Upper lobe of left lung (tissue), 6 donors: ENCODE measurements around the gene MAPK12. TPM values are rescaled to one million over a fixed set of nuclear protein-coding genes. Genes with fewer than 3 reads are reported as not detected.

Source experiments
- ATAC-seq, 2 donors: fragments of 200-7000 bp; cut with Tn5 transposase; one replicate each; pipeline ENCODE4 v1.9.1; 2022; ENCODE audit warnings: mild to moderate bottlenecking in 2 of 2, moderate library complexity in 2 of 2; ENCODE audit not compliant: low FRiP score in 2 of 2
- DNase-seq, 2 donors: peaks; one replicate each; pipeline ENCODE4 v3.0.0-alpha.2; 2019 to 2020
- H3K27ac ChIP-seq, 4 donors: fragments of 200-600 bp; sonication (generic); one replicate each; pipeline ENCODE4 v1.5.1; 2016 to 2019
- H3K27me3 ChIP-seq, 4 donors: fragments of 200-600 bp; sonication (generic); one replicate each; pipeline ENCODE4 v1.5.1; 2017 to 2019
- H3K36me3 ChIP-seq, 4 donors: fragments of 200-600 bp; sonication (generic); one replicate each; pipeline ENCODE4 v1.5.1; 2016 to 2019
- H3K4me1 ChIP-seq, 4 donors: fragments of 200-600 bp; sonication (generic); one replicate each; pipeline ENCODE4 v1.5.1; 2018 to 2019
- H3K4me3 ChIP-seq, 4 donors: fragments of 200-600 bp; sonication (generic); one replicate each; pipeline ENCODE4 v1.5.1; 2017 to 2019; ENCODE audit warnings: mild to moderate bottlenecking in 2 of 4, moderate library complexity in 1 of 4
- H3K9me3 ChIP-seq, 4 donors: fragments of 200-600 bp; sonication (generic); one replicate each; pipeline ENCODE4 v1.5.1; 2018 to 2019
- EP300 ChIP-seq, 4 donors: sonication (generic); formaldehyde crosslinking; IDR thresholded peaks; one replicate each; pipeline ENCODE4 v1.5.1; 2017; ENCODE audit warnings: antibody characterized with exemption in 4 of 4, control low read depth in 2 of 4
- POLR2A ChIP-seq, 4 donors: fragments of 450-650 bp; IDR thresholded peaks; one replicate each; pipeline ENCODE4 v1.5.1; 2016 to 2017; ENCODE audit warnings: antibody characterized with exemption in 4 of 4, mild to moderate bottlenecking in 2 of 4
- POLR2AphosphoS5 ChIP-seq, 2 donors: sonication (generic); formaldehyde crosslinking; IDR thresholded peaks; one replicate each; pipeline ENCODE4 v1.5.1; 2017; ENCODE audit warnings: antibody characterized with exemption in 2 of 2
- WGBS, 2 donors: methylation state at CpG; one replicate each; pipeline ENCODE4 v1.1.5; 2017 to 2018; 5-methylcytosine and 5-hydroxymethylcytosine counted together
- total RNA-seq, 6 donors: library from RNA; depleted of rRNA in 4 of 6; stranded (reverse); fragments of >200 nt in 4 of 6; gene quantifications; one replicate each; pipeline versions ENCODE4 v1.1.0 to v1.2.1, GENCODE V29; 2016 to 2021
- TF ChIP-seq, protein P1 (sequence below), 6 experiments: fragments of 450-650 bp in 4 of 6; fragments of 200-600 bp in 2 of 6; sonication (generic) in 2 of 6; IDR thresholded peaks; one replicate each; pipeline ENCODE4 v1.5.1; 2016 to 2019; ENCODE audit warnings: antibody characterized with exemption in 6 of 6
- donor health status: DM: no; HTN: no; CAD: no; lungs with moderate emphysema.
- donor health status: DM: no; HTN: yes; CAD: no; lungs with severe emphysema.

MAPK12 gene
- total RNA-seq, 6 donors from 2014 or later, result 3.1 to 19.2 (median 10.1) TPM

DNA sequence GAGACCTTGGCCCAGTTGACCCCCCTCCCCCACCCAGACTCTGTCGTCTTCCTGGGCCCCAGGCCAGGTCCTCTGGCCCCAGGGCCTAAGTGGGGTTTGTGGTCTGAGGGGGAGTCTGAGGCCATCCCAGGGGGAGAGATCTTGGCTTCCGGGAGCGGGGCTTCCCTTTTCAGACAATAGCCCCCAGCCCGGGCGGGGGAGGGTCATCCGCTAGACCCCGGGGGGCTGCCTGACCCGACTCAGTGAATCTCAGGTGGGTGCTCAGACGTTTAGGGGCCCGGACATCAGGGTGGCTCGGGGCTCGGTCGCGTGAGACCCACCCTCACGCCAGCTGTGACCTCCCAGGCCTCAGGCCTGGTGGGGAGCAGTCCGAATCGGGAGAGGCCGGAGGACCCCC, 8.1 kb upstream of the MAPK12 start:
- Histone ChIP-seq H3K27me3 (peaks cover 0 to 10% (median 2%) of the 10 kb centered on the region in 4 donors), H3K4me1 (peaks cover 50 to 59% (median 53%) of the 10 kb centered on the region in 4 donors), H3K27ac (peak overlapping the region; percentile 50 to 83 (median 72)), H3K9me3 (no peaks in the 10 kb centered on the region), H3K36me3 (peaks cover 0 to 2% (median 0%) of the 10 kb centered on the region in 4 donors), H3K4me3 (peak overlapping the region; percentile 38 to 65 (median 54))
- ATAC-seq, result no peak
- 0 to 16% methylated on average over 1 to 14 of the region's 18 CpGs for WGBS, 2 donors
- TF ChIP-seq EP300 (IDR thresholded peaks at IDR 0.05) (no peak), POLR2AphosphoS5 (IDR thresholded peaks at IDR 0.05) (no peak), POLR2A (IDR thresholded peaks at IDR 0.05) (no peak)
- TF ChIP-seq, protein P1, sequence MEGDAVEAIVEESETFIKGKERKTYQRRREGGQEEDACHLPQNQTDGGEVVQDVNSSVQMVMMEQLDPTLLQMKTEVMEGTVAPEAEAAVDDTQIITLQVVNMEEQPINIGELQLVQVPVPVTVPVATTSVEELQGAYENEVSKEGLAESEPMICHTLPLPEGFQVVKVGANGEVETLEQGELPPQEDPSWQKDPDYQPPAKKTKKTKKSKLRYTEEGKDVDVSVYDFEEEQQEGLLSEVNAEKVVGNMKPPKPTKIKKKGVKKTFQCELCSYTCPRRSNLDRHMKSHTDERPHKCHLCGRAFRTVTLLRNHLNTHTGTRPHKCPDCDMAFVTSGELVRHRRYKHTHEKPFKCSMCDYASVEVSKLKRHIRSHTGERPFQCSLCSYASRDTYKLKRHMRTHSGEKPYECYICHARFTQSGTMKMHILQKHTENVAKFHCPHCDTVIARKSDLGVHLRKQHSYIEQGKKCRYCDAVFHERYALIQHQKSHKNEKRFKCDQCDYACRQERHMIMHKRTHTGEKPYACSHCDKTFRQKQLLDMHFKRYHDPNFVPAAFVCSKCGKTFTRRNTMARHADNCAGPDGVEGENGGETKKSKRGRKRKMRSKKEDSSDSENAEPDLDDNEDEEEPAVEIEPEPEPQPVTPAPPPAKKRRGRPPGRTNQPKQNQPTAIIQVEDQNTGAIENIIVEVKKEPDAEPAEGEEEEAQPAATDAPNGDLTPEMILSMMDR (IDR thresholded peaks at IDR 0.05), result no peak
- no peak for DNase-seq

DNA sequence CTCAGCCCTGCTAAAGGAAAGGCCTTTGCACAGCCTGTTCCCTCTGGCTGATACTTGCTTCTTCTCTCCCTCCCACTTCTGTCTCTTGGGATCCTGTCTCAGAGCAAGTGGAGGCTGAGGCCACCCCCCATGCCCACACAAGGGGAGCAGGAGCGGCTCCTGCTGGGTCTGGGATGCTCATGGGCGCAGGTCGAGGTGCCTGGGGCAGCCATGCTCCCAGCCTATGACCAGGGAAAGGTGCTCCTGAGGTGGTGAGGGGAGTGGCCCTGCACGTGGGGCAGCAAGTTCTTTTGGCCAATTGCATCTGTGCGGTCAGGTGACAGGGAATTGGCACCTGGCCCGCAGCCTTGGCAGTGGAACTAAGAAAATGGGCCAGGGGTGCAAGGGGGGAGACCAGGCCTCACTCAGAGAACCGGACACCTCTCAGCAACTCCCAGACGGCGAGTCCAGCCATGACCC, 7.2 kb upstream of the MAPK12 start:
- DNase-seq (peak in 1 of 2 donors; percentile 51), ATAC-seq (no peak)
- no peak for TF ChIP-seq EP300 (IDR thresholded peaks at IDR 0.05)
- no peak for TF ChIP-seq POLR2A (IDR thresholded peaks at IDR 0.05)
- TF ChIP-seq POLR2AphosphoS5 (IDR thresholded peaks at IDR 0.05), result no peak
- TF ChIP-seq, protein P1 (IDR thresholded peaks at IDR 0.05), result no peak
- Histone ChIP-seq H3K9me3 (no peaks in the 10 kb centered on the region), H3K27ac (peak overlapping the region in 1 of 4 donors; percentile 83), H3K4me3 (no peak overlapping the region), H3K4me1 (peaks cover 50 to 59% (median 53%) of the 10 kb centered on the region in 4 donors), H3K36me3 (no peaks in the 10 kb centered on the region), H3K27me3 (peaks cover 0 to 10% (median 2%) of the 10 kb centered on the region in 4 donors)
- WGBS, 2 donors, result 35 to 54% methylated on average over 9 of the region's 9 CpGs

DNA sequence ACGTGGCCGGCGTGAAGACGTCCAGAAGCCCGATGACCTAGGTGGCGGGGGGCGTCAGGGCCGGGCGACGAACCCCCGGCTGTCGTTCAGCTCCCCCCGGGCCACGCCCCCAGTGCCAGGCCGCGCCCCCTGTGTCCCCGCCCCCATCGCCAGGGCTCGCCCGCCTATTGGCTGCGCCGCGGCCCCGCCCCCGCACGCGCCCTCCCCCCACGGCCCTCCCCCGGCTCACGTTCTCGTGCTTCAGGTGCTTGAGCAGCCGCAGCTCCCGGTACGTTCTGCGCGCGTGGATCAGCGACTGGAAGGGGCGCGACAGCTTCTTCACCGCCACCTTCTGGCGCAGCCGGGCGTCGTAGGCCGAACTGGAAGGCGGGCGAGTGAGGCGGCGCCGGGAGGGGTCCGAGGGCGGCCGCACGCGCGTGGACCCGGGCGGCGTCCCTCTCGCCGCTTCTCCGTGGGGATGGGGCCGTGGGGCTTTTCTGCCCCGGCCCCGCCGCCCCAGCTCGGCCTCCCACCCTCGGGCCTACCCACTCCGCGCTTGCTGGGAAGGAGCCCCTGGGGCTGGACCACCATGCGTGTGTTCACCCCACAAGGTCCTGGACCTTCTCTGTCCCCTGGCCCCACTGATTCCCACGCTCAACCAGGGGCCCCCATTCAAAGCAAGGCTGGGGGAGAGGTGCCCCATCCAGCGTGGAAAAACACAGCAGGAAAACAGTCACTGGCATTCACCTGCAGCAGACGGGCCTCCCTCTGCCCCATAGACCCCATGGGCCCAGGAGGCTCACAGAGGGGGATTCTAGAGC, 6.3 kb upstream of the MAPK12 start:
- WGBS, 2 donors, result 18% methylated on average over 20 of the region's 75 CpGs; no CpG with 5 or more reads in 1 of the 2 donors
- TF ChIP-seq, protein P1 (IDR thresholded peaks at IDR 0.05), result peak in 2 of 6 experiments; percentile 18 to 46
- TF ChIP-seq EP300 (IDR thresholded peaks at IDR 0.05), result no peak
- no peak overlapping the region for H3K27ac ChIP-seq
- DNase-seq (peak; percentile 51 to 93), ATAC-seq (peak in 1 of 2 donors; percentile 66)
- H3K36me3 ChIP-seq, result no peaks in the 10 kb centered on the region
- H3K27me3 ChIP-seq, result peaks cover 0 to 10% (median 2%) of the 10 kb centered on the region in 4 donors
- peak overlapping the region in 3 of 4 donors; percentile 20 to 43 (median 37) for H3K4me3 ChIP-seq
- peaks cover 50 to 66% (median 53%) of the 10 kb centered on the region in 4 donors for H3K4me1 ChIP-seq
- no peaks in the 10 kb centered on the region for H3K9me3 ChIP-seq

DNA sequence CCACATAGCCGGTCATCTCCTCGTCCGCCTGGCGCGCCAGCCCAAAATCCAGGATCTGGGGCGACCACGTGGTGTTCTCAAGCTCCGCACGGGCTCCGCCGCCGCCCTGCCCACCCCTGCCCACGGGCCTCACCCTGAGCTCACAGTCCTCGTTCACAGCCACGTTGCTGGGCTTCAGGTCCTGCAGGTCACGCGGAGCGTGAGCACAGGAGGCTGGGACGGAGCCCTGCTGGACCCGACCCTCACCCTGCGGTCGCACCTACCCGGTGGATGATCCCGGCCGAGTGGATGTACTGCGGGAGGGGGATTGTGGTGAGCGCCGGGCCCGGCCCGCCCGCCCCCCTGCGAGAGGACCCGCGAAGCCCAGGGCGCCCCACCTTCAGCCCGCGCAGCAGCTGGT, 5.5 kb upstream of the MAPK12 start:
- H3K9me3 ChIP-seq, result no peaks in the 10 kb centered on the region
- no peak for ATAC-seq
- DNase-seq, result no peak
- TF ChIP-seq, protein P1 (IDR thresholded peaks at IDR 0.05), result no peak
- TF ChIP-seq EP300 (IDR thresholded peaks at IDR 0.05), result no peak
- TF ChIP-seq POLR2AphosphoS5 (IDR thresholded peaks at IDR 0.05), result no peak
- TF ChIP-seq POLR2A (IDR thresholded peaks at IDR 0.05), result no peak
- H3K27ac ChIP-seq, result no peak overlapping the region
- peaks cover 0 to 18% (median 4%) of the 10 kb centered on the region in 4 donors for H3K27me3 ChIP-seq
- no peaks in the 10 kb centered on the region for H3K36me3 ChIP-seq
- peak overlapping the region in 3 of 4 donors; percentile 20 to 43 (median 37) for H3K4me3 ChIP-seq
- H3K4me1 ChIP-seq, result peaks cover 49 to 66% (median 54%) of the 10 kb centered on the region in 4 donors
- WGBS, 2 donors, result 76 to 87% methylated on average over 12 to 29 of the region's 37 CpGs
